ENCODE results near the gene KIRREL1.

- TF ChIP-seq, protein P1, sequence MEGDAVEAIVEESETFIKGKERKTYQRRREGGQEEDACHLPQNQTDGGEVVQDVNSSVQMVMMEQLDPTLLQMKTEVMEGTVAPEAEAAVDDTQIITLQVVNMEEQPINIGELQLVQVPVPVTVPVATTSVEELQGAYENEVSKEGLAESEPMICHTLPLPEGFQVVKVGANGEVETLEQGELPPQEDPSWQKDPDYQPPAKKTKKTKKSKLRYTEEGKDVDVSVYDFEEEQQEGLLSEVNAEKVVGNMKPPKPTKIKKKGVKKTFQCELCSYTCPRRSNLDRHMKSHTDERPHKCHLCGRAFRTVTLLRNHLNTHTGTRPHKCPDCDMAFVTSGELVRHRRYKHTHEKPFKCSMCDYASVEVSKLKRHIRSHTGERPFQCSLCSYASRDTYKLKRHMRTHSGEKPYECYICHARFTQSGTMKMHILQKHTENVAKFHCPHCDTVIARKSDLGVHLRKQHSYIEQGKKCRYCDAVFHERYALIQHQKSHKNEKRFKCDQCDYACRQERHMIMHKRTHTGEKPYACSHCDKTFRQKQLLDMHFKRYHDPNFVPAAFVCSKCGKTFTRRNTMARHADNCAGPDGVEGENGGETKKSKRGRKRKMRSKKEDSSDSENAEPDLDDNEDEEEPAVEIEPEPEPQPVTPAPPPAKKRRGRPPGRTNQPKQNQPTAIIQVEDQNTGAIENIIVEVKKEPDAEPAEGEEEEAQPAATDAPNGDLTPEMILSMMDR (IDR thresholded peaks at IDR 0.05; ENCODE audit: low read length), result no peak
- no peak for TF ChIP-seq EZH2 (IDR thresholded peaks at IDR 0.05; ENCODE audit: borderline replicate concordance, low read length)
These were observed 45.3 kb downstream of the KIRREL1 start for GRCh38 chr1:158038793-158039192.
